Measurements from ENCODE around the gene ZCCHC7.
"Not testable (repeated sequence)": the region's sequence is repeated elsewhere in the genome, so short reads cannot be mapped to it uniquely, and the experiment has no call there.

Gene ZCCHC7

GRCh38 chr9:37293664-37294524 is 173.5 kb downstream of the ZCCHC7 start:
- peak; percentile 25 for DNase-seq (ENCODE audit: low spot score)

DNA sequence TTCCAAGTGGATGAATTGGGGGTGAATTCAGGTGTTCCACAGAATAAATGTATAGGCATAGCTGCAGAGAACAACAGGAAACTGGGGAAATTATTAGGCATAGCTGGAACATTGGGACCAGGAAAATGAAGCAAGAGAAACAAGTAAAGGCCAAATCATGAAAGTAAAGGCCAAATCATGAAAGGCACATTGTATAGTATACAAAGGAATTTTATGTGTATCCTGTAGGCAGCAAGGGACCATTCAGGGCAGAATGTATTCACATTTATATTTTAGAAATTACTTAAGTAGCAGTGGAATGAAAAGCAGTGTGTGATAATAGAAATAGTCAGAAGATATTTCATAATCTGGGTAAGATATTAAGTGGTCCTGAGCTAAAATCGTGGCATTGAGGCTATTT is 174.8 kb downstream of the ZCCHC7 start:
- DNase-seq (ENCODE audit: low spot score) = no peak

- no peak for DNase-seq (ENCODE audit: low spot score)
Observed at GRCh38 chr9:37295796-37296195, 175.4 kb downstream of the ZCCHC7 start.

DNA sequence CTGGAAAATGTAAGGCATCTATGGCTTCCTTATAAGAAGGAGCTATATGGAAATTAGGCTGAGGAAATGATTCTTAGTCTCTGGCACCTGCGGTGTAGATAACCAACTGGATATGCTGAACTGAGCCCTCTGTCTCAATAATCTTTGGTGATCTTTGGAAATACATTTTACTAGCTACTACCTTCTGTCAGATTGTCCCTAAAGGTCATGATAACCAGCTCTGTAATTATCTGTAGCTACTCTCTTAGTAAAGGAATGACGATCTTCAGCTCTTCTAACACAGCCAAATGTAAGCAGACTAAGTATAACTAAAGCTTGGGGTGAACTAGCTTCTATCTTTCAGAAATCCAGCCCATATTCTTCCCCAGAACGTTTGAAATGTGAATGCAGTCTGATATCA is 177.2 kb downstream of the ZCCHC7 start:
- no peak for DNase-seq (ENCODE audit: low spot score)

DNA sequence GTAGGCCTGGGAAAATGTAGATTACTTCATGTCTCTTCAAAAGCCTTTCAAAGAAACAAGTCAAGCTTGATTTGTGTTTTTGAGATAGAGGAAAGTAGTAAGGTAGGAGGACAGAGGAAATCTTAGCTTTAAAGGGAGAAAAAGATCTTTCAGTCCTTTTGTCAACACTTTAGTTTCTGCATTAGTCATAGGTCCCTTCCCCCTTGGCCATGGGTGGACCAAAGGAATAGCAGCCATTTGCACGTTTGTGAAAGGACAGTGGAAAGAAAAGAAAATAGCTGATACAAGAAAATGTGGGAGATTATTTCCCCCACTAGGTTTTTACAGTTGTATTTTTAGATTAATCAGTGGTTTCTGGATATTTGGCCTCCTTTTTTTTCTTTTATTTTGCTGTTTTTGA is 180.2 kb downstream of the ZCCHC7 start:
- DNase-seq (ENCODE audit: low spot score) = peak; percentile 14

DNA sequence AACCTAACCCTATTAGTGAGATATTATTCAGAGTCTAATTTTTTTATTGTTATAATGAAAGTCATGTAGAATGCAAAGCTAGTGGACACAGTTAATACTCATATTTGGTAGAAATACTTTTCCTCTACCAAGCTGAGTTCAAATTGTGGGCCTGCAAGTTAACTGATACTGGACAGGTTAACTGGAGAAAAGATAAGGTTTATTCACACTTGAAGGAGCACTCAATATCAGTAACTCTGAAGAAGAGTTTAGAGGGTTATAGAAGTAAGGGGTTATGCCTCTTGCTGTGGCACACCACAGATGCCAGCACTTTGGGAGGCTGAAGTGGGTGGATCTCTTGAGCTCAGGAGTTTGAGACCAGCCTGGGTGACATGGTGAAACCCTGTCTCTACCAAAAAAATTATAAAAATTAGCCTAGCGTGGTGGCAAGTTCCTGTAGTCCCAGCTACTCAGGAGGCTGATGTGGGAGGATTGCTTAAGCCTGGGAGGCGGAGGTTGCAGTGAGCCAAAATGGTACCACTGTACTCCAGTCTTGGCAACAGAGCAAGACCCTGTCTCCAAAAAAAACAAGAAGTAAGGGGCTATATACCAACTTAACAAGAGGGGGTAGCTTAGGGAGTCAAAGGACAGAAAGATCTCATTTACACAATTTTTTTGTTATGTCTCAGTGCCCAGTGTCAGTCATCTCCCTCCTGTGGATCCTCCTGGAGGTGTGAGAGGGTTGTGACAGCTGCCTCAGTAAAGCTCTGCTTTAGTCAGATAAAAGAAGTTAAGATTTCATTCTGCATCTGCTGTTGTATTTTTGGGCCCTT is 180.9 kb downstream of the ZCCHC7 start:
- DNase-seq (ENCODE audit: low spot score) = no peak

GRCh38 chr9:37301854-37302172 is 181.4 kb downstream of the ZCCHC7 start:
- DNase-seq (ENCODE audit: low spot score) = no peak

DNA sequence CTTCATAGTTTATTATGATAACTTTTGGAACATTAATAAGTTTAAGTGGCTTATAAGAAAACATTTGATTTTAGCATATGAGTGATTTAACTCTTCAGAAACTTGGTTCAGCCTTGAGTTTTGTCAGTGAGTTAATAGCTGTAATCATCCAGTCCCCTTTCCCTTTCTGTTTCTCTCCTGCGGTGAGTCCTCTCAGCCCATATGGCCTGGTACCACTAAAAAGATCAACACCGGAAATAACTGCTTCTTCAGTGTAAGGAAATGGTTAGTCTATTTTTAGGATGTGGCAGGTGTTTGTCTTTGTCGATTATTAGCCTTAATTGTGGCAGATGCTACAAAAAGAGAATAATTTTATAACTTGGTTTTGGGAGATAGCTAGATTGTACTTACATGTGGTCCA is 181.9 kb downstream of the ZCCHC7 start:
- DNase-seq (ENCODE audit: low spot score) = no peak

GRCh38 chr9:37303272-37303671 is 182.9 kb downstream of the ZCCHC7 start:
- DNase-seq (ENCODE audit: low spot score) = not testable (repeated sequence)

GRCh38 chr9:37309136-37309535 is 188.8 kb downstream of the ZCCHC7 start:
- DNase-seq (ENCODE audit: low spot score) = no peak

DNA sequence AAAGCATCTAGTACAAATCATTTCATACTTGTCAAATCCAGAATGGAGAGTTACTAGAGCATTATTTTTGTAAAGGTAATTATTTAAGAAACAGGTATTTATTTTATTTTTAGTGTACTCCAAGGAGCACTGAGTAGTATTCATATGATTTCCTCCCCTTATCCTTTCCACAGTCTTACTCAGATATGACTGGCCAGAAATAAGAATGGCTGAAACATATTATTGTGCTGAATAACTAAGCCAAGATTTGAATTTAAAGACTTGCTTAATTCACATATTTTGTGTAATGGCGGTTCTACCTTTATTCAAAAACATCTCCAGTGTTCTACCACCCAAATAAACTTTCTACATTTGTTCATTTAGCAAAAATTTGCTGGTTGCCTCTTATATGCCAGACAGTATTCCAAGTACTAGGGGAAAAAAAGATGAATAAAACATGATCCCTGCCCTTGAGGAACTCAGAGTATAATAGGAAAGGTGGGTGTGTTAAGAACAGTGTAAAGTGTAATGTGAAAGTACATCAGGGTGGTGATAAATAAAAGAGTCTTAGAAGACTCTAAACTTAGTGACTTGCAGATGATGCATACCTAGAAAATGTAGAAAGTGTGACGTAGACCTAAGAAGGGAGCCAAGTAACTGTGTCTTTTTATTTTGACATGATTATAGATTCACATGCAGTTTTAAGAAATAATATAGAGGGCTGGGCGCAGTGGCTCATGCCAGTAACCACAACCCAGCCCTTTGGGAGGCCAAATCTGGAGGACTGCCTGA is 191.7 kb downstream of the ZCCHC7 start:
- DNase-seq (ENCODE audit: low spot score) = no peak

GRCh38 chr9:37324261-37324683 is 203.9 kb downstream of the ZCCHC7 start:
- no peak for DNase-seq (ENCODE audit: low spot score)

DNA sequence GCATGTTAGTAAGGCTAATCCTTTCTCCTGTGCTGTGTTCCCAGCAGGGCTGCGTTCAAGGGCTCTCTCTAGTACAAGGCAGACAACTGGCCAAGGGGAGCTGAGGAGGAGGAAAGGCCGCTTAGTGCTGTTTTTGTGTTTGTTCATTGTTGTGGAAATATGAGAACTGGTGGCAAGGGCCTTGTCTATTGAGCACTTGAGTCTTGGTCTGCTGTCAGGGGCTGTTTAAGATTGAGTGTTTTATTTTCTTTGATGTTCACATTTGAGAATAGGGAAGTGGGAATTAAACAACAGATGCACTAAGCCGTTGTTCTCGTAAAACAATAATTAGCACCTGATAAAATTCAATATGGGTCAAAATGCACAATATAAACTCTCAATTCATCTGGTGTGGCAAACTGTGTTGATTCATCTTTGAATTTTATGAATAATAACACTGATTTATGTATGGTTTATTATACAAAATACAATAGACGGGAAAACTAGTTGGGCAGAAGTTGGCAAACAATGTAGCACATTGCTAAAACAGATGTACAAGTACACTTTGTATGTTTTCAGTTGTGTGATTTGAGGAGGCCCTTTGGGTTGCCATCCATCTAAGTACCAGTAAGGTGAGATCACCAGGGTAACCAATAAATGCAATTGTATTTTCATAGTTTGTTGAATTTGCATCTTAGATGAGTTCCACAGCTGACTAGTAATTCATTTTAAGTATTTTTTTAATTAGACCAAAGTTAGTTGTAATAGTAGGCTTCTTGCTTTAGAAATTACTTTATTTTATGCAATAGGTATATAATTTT is 204.5 kb downstream of the ZCCHC7 start:
- no peak for DNase-seq (ENCODE audit: low spot score)

- no peak for DNase-seq (ENCODE audit: low spot score)
Observed at GRCh38 chr9:37325778-37326177, 205.4 kb downstream of the ZCCHC7 start.

- no peak for DNase-seq (ENCODE audit: low spot score)
Observed at GRCh38 chr9:37327553-37327952, 207.2 kb downstream of the ZCCHC7 start.

DNA sequence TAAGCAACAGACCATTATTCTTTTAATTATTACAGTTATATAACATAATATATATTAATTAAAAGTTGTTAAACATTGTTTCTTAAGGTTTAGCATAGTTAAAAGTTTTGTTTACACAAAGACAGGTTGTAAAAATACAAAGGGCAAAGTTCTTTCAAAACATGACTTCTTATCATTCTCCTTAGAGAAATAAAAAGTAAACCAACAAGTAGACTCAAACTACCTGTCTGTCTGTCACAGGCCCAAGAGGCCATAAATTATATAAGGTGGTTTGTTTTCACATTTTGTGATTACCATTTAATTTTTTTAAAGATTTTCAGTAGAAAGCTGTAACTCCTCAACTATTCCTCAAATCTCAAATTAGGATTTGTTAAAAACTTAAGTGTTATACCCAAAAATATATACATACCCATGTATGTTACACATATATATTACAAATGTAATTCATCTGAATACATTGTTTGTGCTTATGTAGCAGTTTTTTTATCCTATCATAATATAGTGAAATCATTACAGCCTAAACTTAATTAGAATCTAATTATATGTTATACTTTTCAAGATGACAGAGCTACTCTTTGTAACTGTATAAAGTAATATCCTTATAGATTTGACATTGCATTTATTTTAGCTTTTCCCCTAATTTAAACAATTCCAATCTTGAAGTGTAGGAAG is 208.3 kb downstream of the ZCCHC7 start:
- no peak for DNase-seq (ENCODE audit: low spot score)

- DNase-seq (ENCODE audit: low spot score) = peak; percentile 3
Observed at GRCh38 chr9:37329576-37329975, 209.2 kb downstream of the ZCCHC7 start.

DNA sequence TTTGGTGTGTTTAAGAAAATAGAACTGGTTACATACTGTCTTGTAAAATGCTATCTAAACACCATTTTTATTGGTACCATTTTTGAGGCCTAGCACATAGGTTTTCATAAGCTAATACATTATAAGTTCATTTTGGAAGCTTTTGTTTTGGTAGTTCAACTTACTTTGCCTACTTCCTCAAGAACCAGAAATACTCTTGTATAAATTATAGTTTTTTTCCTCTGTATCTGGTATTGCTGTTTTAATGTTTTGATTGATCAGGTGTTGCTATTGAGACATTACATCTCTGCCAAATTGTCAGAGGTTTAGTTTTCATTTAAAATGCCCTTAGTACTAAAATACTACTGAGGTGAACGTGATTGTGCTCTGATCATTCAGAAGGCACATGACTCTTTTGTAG is 211.5 kb downstream of the ZCCHC7 start:
- DNase-seq (ENCODE audit: low spot score) = no peak

GRCh38 chr9:37332578-37332977 is 212.2 kb downstream of the ZCCHC7 start:
- DNase-seq (ENCODE audit: low spot score) = no peak

DNA sequence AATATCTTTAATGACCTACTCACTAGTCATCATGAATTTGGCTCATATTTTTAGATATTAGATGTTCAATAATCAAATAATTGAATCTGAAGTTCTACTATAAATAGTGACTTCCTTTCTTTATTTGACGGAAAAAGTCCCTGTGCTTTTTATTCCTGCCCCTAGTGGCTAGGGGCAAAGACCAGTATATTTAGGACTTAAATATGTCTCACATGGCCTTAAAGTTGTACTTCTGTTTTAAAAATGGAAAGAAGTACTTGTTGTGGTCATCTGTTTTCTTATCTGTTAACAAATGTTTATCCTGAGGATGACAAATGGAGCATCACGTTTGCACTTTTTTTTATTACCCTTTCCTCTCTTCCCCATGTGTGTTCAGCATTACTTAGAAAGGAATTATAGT is 212.9 kb downstream of the ZCCHC7 start:
- no peak for DNase-seq (ENCODE audit: low spot score)

DNA sequence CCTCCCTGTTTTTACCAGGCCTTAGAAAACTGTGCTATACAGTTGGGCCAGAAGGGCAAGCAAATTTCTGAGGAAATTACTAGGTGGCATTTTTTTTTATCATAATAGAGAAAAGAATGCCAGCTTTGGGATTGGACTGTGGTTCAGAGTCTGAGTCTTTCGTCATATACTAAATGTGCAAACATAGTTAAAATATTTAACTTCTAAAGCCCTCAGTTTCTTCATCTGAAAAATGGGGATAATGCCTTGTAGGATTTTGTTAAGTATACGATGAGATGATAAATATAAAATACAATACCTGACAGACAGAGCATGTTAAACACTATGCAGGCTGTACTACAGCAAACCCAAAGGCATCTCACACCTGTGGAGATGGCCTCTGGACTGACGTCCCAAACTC is 214.9 kb downstream of the ZCCHC7 start:
- no peak for DNase-seq (ENCODE audit: low spot score)
